ENCODE data around the gene MOV10L1.

MOV10L1 gene

GRCh38 chr22:50177537-50178470 is 88.0 kb downstream of the MOV10L1 start:
- DNase-seq: no peak

- DNase-seq: no peak
These were observed 88.7 kb downstream of the MOV10L1 start for GRCh38 chr22:50178471-50178864.

- no peak for DNase-seq
These were observed 89.4 kb downstream of the MOV10L1 start for GRCh38 chr22:50178871-50179869.

- no peak for DNase-seq
These were observed 90.3 kb downstream of the MOV10L1 start for GRCh38 chr22:50179937-50180726.

- no peak for DNase-seq
These were observed 91.1 kb downstream of the MOV10L1 start for GRCh38 chr22:50180727-50181521.

GRCh38 chr22:50182176-50183081 is 92.6 kb downstream of the MOV10L1 start:
- DNase-seq: no peak

GRCh38 chr22:50183141-50183971 is 93.5 kb downstream of the MOV10L1 start:
- no peak for DNase-seq

- DNase-seq: no peak
These were observed 94.4 kb downstream of the MOV10L1 start for GRCh38 chr22:50184004-50184901.

GRCh38 chr22:50184902-50185374 is 95.1 kb downstream of the MOV10L1 start:
- no peak for DNase-seq

GRCh38 chr22:50185375-50186087 is 95.7 kb downstream of the MOV10L1 start, which contains the start of gene TRABD:
TSS of gene TRABD (plus strand) at chr22:50185913. CDS start at chr22:50193061, 7,148 bp downstream.
- peak; percentile 87 for DNase-seq

GRCh38 chr22:50186181-50186714 is 96.4 kb downstream of the MOV10L1 start:
- DNase-seq: no peak

- no peak for DNase-seq
These were observed 97.1 kb downstream of the MOV10L1 start for GRCh38 chr22:50186761-50187523.

- no peak for DNase-seq
These were observed 98.5 kb downstream of the MOV10L1 start for GRCh38 chr22:50188356-50188755.

GRCh38 chr22:50189184-50189848 is 99.5 kb downstream of the MOV10L1 start:
- no peak for DNase-seq

- no peak for DNase-seq
These were observed 100.0 kb downstream of the MOV10L1 start for GRCh38 chr22:50189849-50190181.
